GM21825 (cell line): ENCODE data around the gene LTBR.
"Not testable (repeated sequence)": the region's sequence is repeated elsewhere in the genome, so short reads cannot be mapped to it uniquely, and the experiment has no call there.

Experiments used
- ATAC-seq: cut with Tn5 transposase; IDR thresholded peaks from one replicate; pipeline ENCODE4 v1.9.1; 2021; ENCODE audit warnings: mild to moderate bottlenecking, moderate library complexity; ENCODE audit not compliant: unreplicated experiment

The LTBR gene

GRCh38 chr12:6423267-6424007, 39.5 kb downstream of the LTBR start:
- ATAC-seq = peak; percentile 33

DNA sequence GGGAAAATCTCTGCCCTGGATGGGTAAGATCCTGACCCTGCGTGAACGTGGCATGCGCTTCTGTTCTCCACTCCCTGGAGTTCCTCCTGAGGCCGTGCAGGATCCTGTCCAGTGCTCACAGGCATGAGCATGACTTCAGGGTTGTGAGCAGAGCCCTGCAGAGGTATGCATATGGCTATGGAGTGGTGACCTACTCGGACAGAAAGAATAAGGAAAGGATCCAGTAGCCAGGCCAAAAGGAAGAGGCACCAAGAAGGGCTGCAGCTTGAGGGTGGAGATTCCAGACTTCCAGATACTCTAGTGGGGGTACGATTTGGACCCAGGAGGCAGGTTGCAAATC, 40.0 kb downstream of the LTBR start:
- ATAC-seq = no peak

DNA sequence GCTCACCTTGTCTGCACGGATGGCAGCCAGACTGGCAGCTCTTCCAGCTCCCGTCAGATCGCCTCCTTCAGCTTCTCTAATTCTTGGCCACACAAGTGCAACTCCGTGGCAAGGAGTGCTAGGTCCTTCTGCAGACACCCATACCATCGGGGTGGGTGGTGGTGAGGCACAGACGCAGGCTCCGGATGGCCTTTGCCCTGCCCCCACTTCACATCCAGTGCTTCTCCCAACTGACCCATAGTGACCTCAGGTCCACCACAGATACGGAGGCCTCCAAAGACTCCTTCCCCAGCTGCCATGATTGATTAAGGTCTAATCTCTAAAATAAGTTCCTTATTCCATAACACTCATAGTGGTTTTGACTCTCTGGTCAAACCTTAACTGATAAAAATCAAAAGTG, 40.9 kb downstream of the LTBR start:
- ATAC-seq = no peak

DNA sequence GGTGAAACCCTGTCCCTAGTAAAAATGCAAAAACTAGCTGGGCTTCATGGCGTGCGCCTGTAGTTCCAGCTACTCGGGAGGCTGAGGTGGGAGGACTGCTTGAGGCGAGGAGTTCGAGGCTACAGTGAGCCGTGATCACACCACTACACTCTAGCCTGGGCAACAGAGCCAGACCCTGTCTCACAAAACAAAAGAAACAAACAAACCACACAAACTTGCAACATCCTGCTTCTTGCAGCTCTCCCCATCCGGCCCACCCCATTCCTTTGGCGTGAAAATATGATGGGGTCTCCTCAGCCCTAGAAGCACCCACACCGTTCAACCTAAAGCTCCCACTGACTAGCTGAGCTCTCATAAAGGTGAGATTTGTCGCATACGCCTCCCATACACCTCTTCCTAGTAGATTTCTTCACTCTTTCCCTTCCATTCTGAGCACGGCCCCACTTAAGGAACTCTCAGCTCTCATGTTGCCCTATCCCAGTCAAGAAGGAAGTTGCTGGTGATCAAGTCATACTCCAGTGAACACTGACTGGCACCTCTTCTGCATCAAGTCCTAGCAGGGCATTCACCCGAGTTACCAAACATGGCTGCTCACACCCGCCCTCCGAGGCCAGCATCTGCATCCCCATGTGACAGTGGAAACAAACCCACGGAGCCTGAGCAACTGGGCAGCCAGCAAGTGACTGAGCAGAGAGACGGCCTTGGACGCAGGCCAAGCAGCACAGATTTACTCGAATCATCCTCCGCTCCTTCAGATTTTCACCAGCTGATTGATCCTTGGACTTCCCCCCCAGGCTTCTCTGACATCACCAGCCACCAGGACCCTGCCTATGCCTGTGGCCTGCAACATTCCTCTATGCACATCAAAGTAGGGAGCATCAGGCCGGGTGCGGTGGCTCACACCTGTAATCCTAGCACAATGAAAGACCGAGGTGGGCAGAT, 41.9 kb downstream of the LTBR start:
- ATAC-seq = no peak

GRCh38 chr12:6426882-6427671, 43.1 kb downstream of the LTBR start:
- ATAC-seq = peak; percentile 59

GRCh38 chr12:6427796-6428195, 43.8 kb downstream of the LTBR start:
- ATAC-seq = not testable (repeated sequence)

GRCh38 chr12:6428326-6428725, 44.4 kb downstream of the LTBR start:
- no peak for ATAC-seq

- ATAC-seq = no peak
Measured at GRCh38 chr12:6430124-6430989, 46.4 kb downstream of the LTBR start.

DNA sequence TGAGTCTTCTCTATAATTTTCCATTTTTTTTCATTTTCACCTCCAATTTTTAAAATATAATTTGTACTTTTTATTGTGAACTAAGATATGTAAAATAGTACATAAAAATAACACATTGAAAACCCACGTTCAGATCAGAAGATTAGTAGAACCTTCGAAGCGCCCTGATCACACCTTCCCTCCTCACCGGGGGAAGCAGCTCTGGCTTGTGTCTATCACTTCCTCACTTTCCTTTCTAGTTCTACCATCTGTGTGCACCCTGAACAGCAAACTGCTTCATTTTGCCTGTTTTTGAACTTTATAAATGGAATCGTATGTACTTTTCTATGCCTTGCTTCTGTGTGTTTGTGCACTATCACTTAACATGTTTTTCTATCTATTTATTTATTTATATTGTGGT, 49.0 kb downstream of the LTBR start:
- no peak for ATAC-seq

GRCh38 chr12:6434205-6435140, 50.5 kb downstream of the LTBR start:
- ATAC-seq = no peak

GRCh38 chr12:6435961-6436715, 52.2 kb downstream of the LTBR start:
- no peak for ATAC-seq

- ATAC-seq = no peak
Measured at GRCh38 chr12:6437586-6437985, 53.6 kb downstream of the LTBR start.

- no peak for ATAC-seq
Measured at GRCh38 chr12:6438345-6438744, 54.4 kb downstream of the LTBR start.

GRCh38 chr12:6440391-6440790, 56.4 kb downstream of the LTBR start:
- no peak for ATAC-seq
